ENCODE data around the gene MDM1.

DNA sequence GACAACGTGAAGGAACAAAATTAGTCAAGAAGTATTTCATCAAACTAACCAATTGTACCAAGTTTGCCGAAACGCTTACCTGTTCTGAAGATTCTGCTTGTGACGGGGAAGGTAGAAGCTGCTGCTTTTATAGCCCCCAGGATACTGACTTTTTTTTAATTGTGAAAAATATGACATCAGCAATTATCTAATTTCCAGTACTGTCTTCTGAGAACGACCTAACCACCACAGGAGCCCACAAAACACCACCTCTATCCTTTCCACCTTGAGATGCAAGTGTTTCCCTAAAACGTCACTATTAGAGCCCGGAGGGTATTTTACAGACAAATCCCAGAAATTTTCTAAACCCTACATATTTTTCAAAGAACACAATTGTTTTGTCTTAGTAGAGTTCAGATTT lies 78.7 kb downstream of the MDM1 start, which contains the start of gene IL22:
- no peak for TF ChIP-seq SP1 (IDR thresholded peaks at IDR 0.05)
- no peak for TF ChIP-seq BHLHE40 (IDR thresholded peaks at IDR 0.05; ENCODE audit: borderline replicate concordance)
- TF ChIP-seq, protein P1, sequence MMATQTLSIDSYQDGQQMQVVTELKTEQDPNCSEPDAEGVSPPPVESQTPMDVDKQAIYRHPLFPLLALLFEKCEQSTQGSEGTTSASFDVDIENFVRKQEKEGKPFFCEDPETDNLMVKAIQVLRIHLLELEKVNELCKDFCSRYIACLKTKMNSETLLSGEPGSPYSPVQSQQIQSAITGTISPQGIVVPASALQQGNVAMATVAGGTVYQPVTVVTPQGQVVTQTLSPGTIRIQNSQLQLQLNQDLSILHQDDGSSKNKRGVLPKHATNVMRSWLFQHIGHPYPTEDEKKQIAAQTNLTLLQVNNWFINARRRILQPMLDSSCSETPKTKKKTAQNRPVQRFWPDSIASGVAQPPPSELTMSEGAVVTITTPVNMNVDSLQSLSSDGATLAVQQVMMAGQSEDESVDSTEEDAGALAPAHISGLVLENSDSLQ (IDR thresholded peaks at IDR 0.05) = no peak
- no peak for TF ChIP-seq HDGF (IDR thresholded peaks at IDR 0.05; ENCODE audit: borderline replicate concordance)
- no peak for TF ChIP-seq ZNF384 (IDR thresholded peaks at IDR 0.05)

All from HEK293T (cell line).